Right lung (tissue), 10 donors: ENCODE measurements around the gene ATP4A. TPM values are rescaled to one million over a fixed set of nuclear protein-coding genes. Genes with fewer than 3 reads are reported as not detected.
A peak's percentile ranks its signal among the peaks of the same experiment; 100 is the strongest.
"Not testable (repeated sequence)": the region's sequence is repeated elsewhere in the genome, so short reads cannot be mapped to it uniquely, and the experiment has no call there.

Experiments
- DNase-seq, 2 donors: peaks; one replicate each; pipeline ENCODE4 v3.0.0-alpha.2; 2013
- long read RNA-seq, 8 donors: transcript quantifications; one replicate each; lab custom pipeline, GENCODE V29; 2026
- polyA plus RNA-seq, 5 donors: library from polyadenylated mRNA; unstranded; fragments of 120-200 nt; gene quantifications; one replicate each; pipeline versions ENCODE4 v1.2.1 to v1.2.3, GENCODE V29; 2013; ENCODE audit warnings: inconsistent platforms in 1 of 5, low replicate concordance in 1 of 5; ENCODE audit not compliant: insufficient read length in 5 of 5, insufficient read depth in 1 of 5

The ATP4A gene
- not detected for polyA plus RNA-seq
- long read RNA-seq, donor 1: 0 reads
- long read RNA-seq, donor 2: 0 reads
- long read RNA-seq, donor 3: 0 reads
- long read RNA-seq, donor 4: 0 reads
- long read RNA-seq, donor 5: 0 reads
- long read RNA-seq, donor 6: 0 reads
- long read RNA-seq, donor 7, partial matches to known transcripts: 125 of 162 reads
- long read RNA-seq, donor 7, other reads (novel, unspliced or antisense): 37 of 162 reads
- long read RNA-seq, donor 8: 0 reads

- DNase-seq: no peak
Observed at GRCh38 chr19:35563207-35563829, at the start of gene ATP4A. ATP4A (minus strand) TSS chr19:35563658; CDS start chr19:35563629, 29 bp downstream.

GRCh38 chr19:35612559-35613321, 49.3 kb upstream of the ATP4A start, which contains the start of gene HAUS5:
HAUS5 (plus strand) TSS chr19:35612735; CDS start chr19:35612795, 60 bp downstream.
- peak; percentile 96 for DNase-seq

- DNase-seq: no peak
Observed at GRCh38 chr19:35612224-35612558, 48.7 kb upstream of the ATP4A start.

- no peak for DNase-seq
Observed at GRCh38 chr19:35609851-35610353, 46.4 kb upstream of the ATP4A start.

GRCh38 chr19:35608251-35608650, 44.8 kb upstream of the ATP4A start:
- no peak for DNase-seq

GRCh38 chr19:35607661-35608060, 44.2 kb upstream of the ATP4A start:
- DNase-seq: no peak

- not testable (repeated sequence) for DNase-seq
Observed at GRCh38 chr19:35607170-35607569, 43.7 kb upstream of the ATP4A start.

GRCh38 chr19:35604436-35604835, 41.0 kb upstream of the ATP4A start:
- DNase-seq: not testable (repeated sequence)

- DNase-seq: no peak
Observed at GRCh38 chr19:35601971-35602370, 38.5 kb upstream of the ATP4A start.

GRCh38 chr19:35596366-35596999, 33.0 kb upstream of the ATP4A start:
- no peak for DNase-seq

- DNase-seq: no peak
Observed at GRCh38 chr19:35595928-35596327, 32.5 kb upstream of the ATP4A start.

GRCh38 chr19:35595026-35595425, 31.6 kb upstream of the ATP4A start:
- DNase-seq: not testable (repeated sequence)

- peak in 1 of 2 donors; percentile 27 for DNase-seq
Observed at GRCh38 chr19:35592226-35592625, 28.8 kb upstream of the ATP4A start.

- DNase-seq: no peak
Observed at GRCh38 chr19:35590875-35591274, 27.4 kb upstream of the ATP4A start.

GRCh38 chr19:35587321-35587720, 23.9 kb upstream of the ATP4A start:
- no peak for DNase-seq

- DNase-seq: no peak
Observed at GRCh38 chr19:35585848-35586247, 22.4 kb upstream of the ATP4A start, which contains the start of gene PMIS2. PMIS2 (plus strand) TSS chr19:35586173; CDS start chr19:35586260, 87 bp downstream.

GRCh38 chr19:35582760-35583159, 19.3 kb upstream of the ATP4A start:
- DNase-seq: no peak

- DNase-seq: no peak
Observed at GRCh38 chr19:35578707-35579106, 15.2 kb upstream of the ATP4A start.

GRCh38 chr19:35577918-35578317, 14.5 kb upstream of the ATP4A start:
- DNase-seq: no peak

- DNase-seq: no peak
Observed at GRCh38 chr19:35571406-35571965, 8.0 kb upstream of the ATP4A start.

GRCh38 chr19:35569281-35569781, 5.9 kb upstream of the ATP4A start:
- DNase-seq: no peak
